ENCODE measurements around the gene XPOT.

XPOT gene

GRCh38 chr12:64457032-64457431, 52.8 kb downstream of the XPOT start:
- no peak for TF ChIP-seq CTCF (conservative IDR thresholded peaks at IDR 0.05)
- H3K27ac ChIP-seq: no peak overlapping the region; the same call in 1 of the 2 replicates

DNA sequence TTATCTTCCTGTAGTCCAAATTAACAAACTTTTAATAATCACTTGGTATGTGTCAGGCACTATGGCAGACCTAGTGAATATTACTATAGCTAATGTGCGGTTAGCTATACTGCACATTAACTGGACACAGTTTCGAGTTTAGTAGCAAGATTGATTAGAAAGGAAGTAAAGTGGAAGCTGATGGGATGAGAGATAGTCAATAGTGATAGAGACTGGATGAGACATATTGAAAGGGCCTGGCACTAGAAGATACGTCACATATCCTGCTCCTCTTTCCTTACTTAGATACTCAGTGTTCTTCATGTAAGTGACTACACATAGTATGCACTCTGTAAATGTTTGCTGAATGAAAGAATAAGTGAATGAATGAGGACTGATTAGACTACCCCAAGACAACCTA, 53.3 kb downstream of the XPOT start:
- no peak for TF ChIP-seq CTCF (conservative IDR thresholded peaks at IDR 0.05)
- no peak overlapping the region for H3K27ac ChIP-seq

GRCh38 chr12:64457923-64458322, 53.7 kb downstream of the XPOT start:
- TF ChIP-seq CTCF (conservative IDR thresholded peaks at IDR 0.05): no peak
- H3K27ac ChIP-seq: no peak overlapping the region

- no peak for TF ChIP-seq CTCF (conservative IDR thresholded peaks at IDR 0.05)
- no peak overlapping the region for H3K27ac ChIP-seq
These were observed 55.3 kb downstream of the XPOT start for GRCh38 chr12:64459394-64459891.

DNA sequence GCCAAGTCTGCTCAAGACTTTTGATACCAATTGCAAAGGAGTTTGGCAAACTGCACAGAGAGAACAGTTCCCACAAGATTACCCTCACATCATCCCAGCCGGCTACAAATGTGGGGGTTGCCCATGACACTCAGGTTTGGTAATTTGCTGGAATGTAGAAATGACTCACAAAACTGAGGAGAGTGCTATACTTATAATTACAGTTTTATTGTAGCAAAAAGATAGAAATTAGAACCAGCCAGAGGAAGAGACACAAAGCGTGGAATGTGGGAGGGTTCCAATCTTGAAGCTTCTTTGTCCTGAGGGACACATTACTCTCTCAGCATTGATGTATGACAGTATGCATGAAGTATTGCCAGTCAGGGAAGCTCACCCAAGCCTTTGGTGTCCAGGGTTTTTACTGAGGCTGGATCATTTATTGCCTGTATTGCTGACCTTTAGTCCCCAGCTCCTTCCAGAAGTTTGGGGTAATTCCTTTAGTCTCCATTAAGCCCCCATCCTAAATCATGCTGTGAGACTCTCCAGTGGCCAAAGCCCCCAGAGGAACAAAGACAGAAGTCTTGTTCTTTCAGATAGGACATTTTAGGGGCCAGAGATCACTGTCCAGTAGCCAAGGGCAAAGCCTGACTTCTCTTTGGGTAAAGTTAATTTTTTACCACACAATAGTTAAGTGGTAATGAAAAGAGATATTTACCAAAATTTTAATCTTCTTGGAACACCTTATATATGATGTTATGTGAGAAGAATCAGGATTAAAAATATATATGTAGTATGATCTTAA, 57.6 kb downstream of the XPOT start:
- no peak for TF ChIP-seq CTCF (conservative IDR thresholded peaks at IDR 0.05)
- no peak overlapping the region for H3K27ac ChIP-seq

- H3K27ac ChIP-seq: no peak overlapping the region
- no peak for TF ChIP-seq CTCF (conservative IDR thresholded peaks at IDR 0.05)
These were observed 62.0 kb downstream of the XPOT start for GRCh38 chr12:64466178-64466577.

- H3K27ac ChIP-seq: no peak overlapping the region
- no peak for TF ChIP-seq CTCF (conservative IDR thresholded peaks at IDR 0.05)
These were observed 64.8 kb downstream of the XPOT start for GRCh38 chr12:64468966-64469365.

All from VCaP (cell line).